HFFc6 (cell line): ENCODE data around the gene ABCA9. TPM values are rescaled to one million over a fixed set of nuclear protein-coding genes. Genes with fewer than 3 reads are reported as not detected.

Experiments used
- DNase-seq: peaks from one replicate; pipeline ENCODE4 v3.0.0-alpha.2; 2018
- H3K27ac Mint-ChIP-seq: 2 replicates; pipeline ENCODE4 v1.8.0; 2020; ENCODE audit warnings: mild to moderate bottlenecking, mixed read lengths
- H3K27me3 Mint-ChIP-seq: 2 replicates; pipeline ENCODE4 v1.8.0; 2021; ENCODE audit warnings: mild to moderate bottlenecking, moderate library complexity, mixed read lengths; ENCODE audit not compliant: insufficient read depth
- H3K36me3 Mint-ChIP-seq: 2 replicates; pipeline ENCODE4 v1.8.0; 2021; ENCODE audit warnings: low read depth, mixed read lengths
- H3K4me1 Mint-ChIP-seq: 2 replicates; pipeline ENCODE4 v1.8.0; 2020; ENCODE audit warnings: low read depth, mixed read lengths
- H3K4me3 Mint-ChIP-seq: 2 replicates; pipeline ENCODE4 v1.8.0; 2020; ENCODE audit warnings: mild to moderate bottlenecking, moderate library complexity, mixed read lengths
- H3K9me3 Mint-ChIP-seq: 2 replicates; pipeline ENCODE4 v1.8.0; 2020; ENCODE audit warnings: mild to moderate bottlenecking, mixed read lengths
- total RNA-seq, 6 experiments: library from RNA; stranded (reverse); fragmentation: NEBNext Ultra II Directional; extraction: Animal tissue kit (Norgen Biotek cat#: 25700); gene quantifications; 2 replicates in 1 of 6; 3 replicates in 5 of 6; pipeline ENCODE4 v1.2.3, GENCODE V29; 2021
- TF ChIP-seq, protein P1 (sequence below): fragments of 200-600 bp; sonication (generic); IDR thresholded peaks from 2 replicates; pipeline ENCODE4 v1.5.0; 2021; ENCODE audit warnings: antibody characterized with exemption, mild to moderate bottlenecking

Gene ABCA9
- total RNA-seq, 6 experiments from 2014 or later: not detected

DNA sequence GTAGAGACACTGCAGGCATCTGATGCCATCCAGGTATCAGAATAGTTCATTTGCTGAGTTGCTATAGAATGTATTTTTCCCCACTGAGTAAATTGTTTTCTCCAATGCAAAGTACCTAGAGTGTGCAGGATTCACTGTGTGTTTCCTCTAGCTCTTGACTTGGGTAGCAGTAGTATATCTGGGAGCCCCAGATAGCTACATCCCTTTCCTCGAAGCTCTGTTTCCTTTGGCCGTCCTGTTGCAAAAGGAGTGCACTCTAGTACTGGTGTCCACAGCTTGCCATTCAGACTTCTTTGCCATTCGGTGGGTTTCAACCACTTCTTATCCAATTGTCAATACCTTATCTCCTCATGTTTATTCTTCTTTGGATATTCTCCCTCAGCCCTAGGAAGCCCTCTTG, 118.3 kb downstream of the ABCA9 start:
- Mint-ChIP-seq H3K36me3 (no peaks in the 10 kb centered on the region), H3K27ac (no peak overlapping the region), H3K4me1 (no peaks in the 10 kb centered on the region), H3K4me3 (no peak overlapping the region), H3K27me3 (no peaks in the 10 kb centered on the region; the same call in 1 of the 2 replicates), H3K9me3 (peaks cover 8% of the 10 kb centered on the region)
- TF ChIP-seq, protein P1, sequence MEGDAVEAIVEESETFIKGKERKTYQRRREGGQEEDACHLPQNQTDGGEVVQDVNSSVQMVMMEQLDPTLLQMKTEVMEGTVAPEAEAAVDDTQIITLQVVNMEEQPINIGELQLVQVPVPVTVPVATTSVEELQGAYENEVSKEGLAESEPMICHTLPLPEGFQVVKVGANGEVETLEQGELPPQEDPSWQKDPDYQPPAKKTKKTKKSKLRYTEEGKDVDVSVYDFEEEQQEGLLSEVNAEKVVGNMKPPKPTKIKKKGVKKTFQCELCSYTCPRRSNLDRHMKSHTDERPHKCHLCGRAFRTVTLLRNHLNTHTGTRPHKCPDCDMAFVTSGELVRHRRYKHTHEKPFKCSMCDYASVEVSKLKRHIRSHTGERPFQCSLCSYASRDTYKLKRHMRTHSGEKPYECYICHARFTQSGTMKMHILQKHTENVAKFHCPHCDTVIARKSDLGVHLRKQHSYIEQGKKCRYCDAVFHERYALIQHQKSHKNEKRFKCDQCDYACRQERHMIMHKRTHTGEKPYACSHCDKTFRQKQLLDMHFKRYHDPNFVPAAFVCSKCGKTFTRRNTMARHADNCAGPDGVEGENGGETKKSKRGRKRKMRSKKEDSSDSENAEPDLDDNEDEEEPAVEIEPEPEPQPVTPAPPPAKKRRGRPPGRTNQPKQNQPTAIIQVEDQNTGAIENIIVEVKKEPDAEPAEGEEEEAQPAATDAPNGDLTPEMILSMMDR: no peak
- no peak for DNase-seq

DNA sequence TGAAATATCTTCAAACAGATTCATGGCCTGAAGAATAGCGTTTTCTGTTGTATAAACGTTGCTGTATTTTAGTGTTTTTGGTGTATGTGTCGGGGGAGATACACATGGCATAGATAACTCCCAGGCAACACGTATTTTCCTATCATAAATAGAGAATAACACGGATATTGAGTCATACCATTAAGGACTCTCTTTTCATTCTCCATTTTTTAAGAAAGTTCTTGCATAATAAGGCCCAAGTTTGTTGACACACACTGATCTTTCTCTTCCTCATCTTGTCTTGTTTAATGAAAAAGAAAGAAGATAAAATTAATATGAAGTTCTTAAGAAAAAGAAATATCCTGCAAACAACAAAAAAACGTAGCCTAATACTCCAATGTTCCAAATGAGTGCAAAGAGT, 119.0 kb downstream of the ABCA9 start:
- H3K9me3 Mint-ChIP-seq: peaks cover 5% of the 10 kb centered on the region
- H3K27ac Mint-ChIP-seq: no peak overlapping the region
- H3K4me1 Mint-ChIP-seq: no peaks in the 10 kb centered on the region
- no peak overlapping the region for H3K4me3 Mint-ChIP-seq
- TF ChIP-seq, protein P1: no peak
- no peaks in the 10 kb centered on the region for H3K36me3 Mint-ChIP-seq
- no peak for DNase-seq
- H3K27me3 Mint-ChIP-seq: no peaks in the 10 kb centered on the region; the same call in 1 of the 2 replicates

DNA sequence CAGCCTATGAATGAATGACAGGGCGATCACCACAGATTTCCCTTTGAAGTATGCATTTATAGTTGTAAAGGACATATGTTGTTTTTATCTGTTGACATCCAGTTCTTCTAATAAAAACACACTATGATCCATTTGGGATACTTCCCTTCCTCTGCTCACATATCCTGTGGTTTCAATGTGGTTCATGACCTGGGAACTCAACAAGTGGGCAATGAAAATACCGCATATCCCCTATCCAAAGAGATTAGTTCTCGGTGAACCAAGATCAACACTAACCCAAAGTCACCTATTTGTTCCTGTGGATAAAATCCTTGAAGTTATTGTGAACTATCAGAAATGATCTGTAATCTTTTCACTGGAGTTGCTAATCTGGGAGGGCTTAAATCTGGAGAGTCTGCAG, 121.5 kb downstream of the ABCA9 start:
- H3K27ac Mint-ChIP-seq: no peak overlapping the region
- H3K4me1 Mint-ChIP-seq: no peaks in the 10 kb centered on the region
- H3K36me3 Mint-ChIP-seq: no peaks in the 10 kb centered on the region

DNA sequence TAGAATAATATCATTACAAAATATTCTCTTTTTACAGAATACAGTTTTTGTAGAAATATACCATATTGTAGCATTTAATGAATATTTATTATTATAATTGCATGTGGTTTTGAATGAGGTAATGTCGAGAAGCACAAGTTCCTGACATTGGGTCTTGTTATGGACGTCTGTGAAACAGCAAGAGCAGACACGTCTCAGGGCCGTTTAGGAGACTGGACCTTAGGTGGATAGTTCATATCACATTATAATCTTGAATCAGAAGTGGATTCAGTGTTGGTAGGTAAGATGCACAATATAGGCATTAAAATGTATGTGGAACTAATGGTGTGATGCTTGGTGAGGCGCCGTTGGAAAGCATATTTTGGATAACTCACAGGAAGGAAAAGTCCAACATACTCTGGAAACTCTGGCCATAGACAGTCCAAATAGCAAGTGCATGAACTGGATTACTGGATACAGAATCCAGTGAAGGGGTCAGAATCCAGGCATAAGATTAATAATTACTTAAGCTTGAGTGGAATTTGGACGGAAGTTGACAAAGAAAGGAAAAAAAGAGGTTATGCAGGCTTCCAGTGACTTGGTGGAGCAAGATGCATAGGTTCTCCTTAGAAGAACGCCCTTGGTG, 122.7 kb downstream of the ABCA9 start:
- no peaks in the 10 kb centered on the region for H3K4me1 Mint-ChIP-seq
- no peaks in the 10 kb centered on the region for H3K36me3 Mint-ChIP-seq
- H3K4me3 Mint-ChIP-seq: no peak overlapping the region

More for the DNA sequence above, 121.5 kb downstream of the ABCA9 start:
- Mint-ChIP-seq H3K4me3 (no peak overlapping the region), H3K9me3 (no peaks in the 10 kb centered on the region; the same call in 1 of the 2 replicates), H3K27me3 (no peaks in the 10 kb centered on the region)
- TF ChIP-seq, protein P1: no peak
- no peak for DNase-seq

DNA sequence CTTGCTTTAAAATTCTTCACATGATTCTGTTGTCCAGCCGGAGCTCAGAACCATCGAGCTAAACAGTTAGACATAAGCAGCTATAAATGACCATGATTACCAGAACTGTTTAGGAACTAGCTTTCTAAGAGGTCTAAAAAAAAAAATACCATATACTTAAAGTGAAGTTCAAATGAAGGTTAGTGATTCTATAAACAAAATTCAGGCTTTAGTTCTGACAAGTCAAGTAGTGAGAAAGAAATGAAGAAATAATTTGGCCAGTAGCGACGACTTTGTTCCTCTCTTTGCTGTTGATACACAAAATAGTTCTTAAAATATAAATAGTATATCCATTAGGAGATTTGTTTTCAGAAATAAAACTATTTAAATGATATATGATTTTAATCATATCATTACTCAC, 133.2 kb downstream of the ABCA9 start:
- no peaks in the 10 kb centered on the region for H3K4me1 Mint-ChIP-seq
- peaks cover 11% of the 10 kb centered on the region for H3K9me3 Mint-ChIP-seq
- H3K36me3 Mint-ChIP-seq: no peaks in the 10 kb centered on the region
- H3K27ac Mint-ChIP-seq: no peak overlapping the region
- TF ChIP-seq, protein P1: no peak
- H3K4me3 Mint-ChIP-seq: no peak overlapping the region
- no peak for DNase-seq
- H3K27me3 Mint-ChIP-seq: peaks cover 5% of the 10 kb centered on the region; the same call in 1 of the 2 replicates

More for the DNA sequence above, 122.7 kb downstream of the ABCA9 start:
- H3K27ac Mint-ChIP-seq: no peak overlapping the region
- DNase-seq: no peak
- TF ChIP-seq, protein P1: no peak
- H3K27me3 Mint-ChIP-seq: no peaks in the 10 kb centered on the region
- no peaks in the 10 kb centered on the region; the same call in 1 of the 2 replicates for H3K9me3 Mint-ChIP-seq
